ENCODE results near the gene COL23A1. TPM values are rescaled to one million over a fixed set of nuclear protein-coding genes. Genes with fewer than 3 reads are reported as not detected.

Gene COL23A1
- total RNA-seq, 1 donor from 2014 or later, result not detected

DNA sequence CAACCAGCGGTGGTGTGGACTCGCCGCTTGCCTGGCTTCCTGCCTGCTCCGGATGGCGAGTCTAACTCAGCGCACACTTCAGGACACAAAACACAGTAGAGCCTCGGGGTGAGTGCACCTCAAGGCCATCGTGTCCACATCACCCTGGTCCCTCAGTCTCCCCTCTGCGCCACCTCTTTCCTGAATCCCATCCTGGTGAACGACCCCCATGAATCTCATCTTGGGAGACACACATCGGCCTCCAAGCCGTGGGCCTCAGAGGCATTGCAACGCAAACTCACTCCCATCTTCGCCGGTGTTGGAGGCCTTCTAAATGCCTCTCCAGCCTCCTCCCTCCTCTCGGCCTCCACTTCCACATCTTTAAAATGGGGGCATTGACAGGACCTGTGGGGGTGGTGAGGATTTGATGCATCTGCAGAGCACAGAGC lies 124.3 kb downstream of the COL23A1 start:
- no peak for DNase-seq (ENCODE audit: extremely low read depth, low read depth, low spot score)

GRCh38 chr5:178465228-178465860 lies 124.8 kb downstream of the COL23A1 start:
- no peak for DNase-seq (ENCODE audit: extremely low read depth, low read depth, low spot score)

DNA sequence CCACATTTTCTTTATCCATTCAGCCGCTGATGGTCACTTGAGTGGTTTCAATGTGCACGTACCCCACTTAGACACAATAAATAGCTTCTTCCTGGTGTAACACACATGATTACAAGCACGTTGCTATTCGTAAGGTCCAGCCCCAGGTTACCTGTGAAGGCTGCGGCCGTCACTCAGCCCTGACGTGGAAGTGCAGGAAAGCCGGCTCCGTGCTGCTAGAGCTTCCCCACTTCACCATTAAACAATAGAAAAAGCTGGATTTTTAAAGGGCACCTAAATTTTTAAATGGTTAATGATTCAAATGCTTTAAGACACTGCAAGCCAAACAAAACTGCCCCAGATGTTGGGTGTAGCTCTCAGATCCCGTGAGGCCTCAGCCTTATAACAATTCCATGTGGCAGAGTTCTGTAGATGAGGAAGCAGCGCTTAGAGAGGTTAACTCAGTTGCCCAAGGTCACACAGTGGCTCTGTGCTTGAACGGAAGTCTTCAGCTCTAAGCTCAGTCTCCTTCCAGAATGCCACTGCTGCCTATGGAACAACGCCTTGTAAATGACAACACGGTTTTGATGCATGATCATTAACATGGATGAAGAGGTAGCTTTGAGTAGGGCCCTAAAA lies 125.7 kb downstream of the COL23A1 start:
- no peak for DNase-seq (ENCODE audit: extremely low read depth, low read depth, low spot score)

DNA sequence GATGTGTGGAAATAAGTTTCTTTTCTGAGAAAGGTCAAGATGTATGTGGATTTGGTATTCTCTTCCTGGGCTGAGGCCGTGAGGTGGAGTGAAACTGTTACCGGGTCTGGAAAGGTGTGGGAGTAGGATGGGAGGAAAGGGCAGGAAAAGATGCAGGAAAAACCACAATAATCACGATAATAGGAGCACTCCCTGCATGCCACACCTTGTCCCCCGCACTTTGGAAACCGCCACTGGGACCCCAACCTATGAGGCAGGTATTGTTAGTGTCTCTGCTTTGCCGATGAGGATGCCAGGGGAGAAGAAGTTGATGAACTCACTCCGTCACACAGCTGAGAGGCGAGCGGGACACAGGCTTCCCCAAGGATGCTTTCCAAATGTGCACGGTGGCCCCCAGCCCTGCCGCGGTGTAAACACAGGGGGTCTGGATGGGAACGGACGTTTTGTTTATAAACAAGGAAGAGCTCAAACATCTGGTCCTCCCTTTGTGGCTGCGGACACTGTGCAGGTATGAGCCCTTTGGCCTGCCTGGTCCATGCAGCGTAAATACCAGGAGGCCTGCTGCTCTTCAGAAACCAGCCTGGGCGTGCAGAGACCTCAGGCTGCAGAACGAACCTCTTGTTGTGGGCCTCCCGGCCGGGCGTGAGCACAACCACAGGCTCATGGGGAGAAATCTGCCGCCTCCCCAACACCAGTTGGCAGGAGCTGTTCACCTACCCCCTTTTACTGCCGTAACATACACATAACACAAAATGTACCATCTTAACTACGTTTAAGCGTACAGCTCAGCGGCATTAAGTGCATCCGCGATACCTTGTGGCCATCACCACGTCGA lies 126.7 kb downstream of the COL23A1 start:
- DNase-seq (ENCODE audit: extremely low read depth, low read depth, low spot score), result no peak

DNA sequence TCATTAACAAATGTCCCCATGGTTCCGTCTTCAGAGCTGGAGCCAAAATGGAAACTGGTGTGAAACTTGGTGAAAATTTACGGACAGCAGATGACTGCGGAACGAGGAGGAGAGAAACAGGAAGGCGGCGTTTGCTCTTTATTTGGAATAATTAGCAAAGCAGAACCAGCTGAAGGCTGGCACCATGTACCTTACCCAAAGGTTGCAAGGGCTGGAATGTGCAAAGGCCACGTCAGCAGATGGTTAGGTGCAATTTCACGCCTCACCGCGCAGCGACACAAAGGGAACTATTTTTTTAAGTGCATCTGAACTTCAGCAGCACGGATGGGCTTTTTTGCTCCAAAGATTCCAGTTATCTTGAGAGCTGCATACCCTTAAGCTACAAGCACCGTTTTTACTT lies 127.4 kb downstream of the COL23A1 start:
- DNase-seq (ENCODE audit: extremely low read depth, low read depth, low spot score), result no peak

DNA sequence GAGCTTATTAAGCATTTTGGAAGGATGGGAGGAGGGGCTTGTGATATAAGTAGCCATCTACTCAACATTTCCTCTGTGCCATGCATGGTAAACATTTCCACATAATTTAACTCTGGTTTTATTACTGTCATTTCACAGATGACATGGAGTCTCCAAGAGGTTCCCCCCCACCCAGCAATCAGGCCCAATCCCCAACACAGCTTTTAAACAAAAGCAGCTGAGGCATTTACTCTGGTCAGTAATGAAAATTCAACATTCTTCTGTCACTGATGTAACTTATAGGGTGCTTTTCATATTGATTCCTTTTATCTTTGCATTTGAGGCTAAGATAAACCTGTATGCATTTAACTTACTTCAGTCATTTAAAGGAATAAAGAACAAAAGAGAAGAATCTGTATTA lies 128.1 kb downstream of the COL23A1 start:
- DNase-seq (ENCODE audit: extremely low read depth, low read depth, low spot score), result no peak

DNA sequence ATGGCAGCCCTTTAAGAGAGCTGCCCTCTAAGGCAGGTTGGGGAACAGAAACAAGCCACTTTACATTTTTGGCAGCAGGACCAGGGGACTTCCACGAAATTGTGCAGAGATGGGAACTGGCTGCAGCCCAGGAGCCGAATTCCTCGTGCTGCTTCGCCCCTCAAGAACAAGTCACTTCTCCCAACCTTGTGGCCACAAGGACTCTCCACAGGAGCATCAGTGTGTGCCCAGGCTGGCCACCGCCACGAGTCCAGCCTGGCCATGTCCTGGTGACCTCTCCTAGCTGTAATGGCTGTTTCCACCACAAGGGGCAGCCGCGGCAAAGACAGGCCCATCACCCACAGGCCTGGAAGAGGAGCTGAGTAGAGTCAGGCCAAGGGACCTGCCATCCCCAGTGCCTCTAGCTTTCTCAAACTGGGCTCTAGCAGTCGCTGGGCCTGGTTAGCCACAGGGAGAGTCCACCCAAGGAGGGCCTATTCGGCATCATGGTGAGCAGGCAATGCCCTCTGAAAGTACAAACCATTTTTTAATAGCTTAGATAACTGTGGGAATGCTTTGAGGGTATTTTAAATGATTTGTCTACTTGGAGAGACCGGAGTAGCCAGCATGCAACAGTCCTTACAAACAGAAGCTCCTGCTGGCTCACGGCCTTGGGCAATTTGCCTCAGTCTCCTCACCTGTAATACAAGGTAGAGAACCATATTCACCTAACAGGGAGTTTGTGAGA lies 129.0 kb downstream of the COL23A1 start:
- DNase-seq (ENCODE audit: extremely low read depth, low read depth, low spot score), result no peak

DNA sequence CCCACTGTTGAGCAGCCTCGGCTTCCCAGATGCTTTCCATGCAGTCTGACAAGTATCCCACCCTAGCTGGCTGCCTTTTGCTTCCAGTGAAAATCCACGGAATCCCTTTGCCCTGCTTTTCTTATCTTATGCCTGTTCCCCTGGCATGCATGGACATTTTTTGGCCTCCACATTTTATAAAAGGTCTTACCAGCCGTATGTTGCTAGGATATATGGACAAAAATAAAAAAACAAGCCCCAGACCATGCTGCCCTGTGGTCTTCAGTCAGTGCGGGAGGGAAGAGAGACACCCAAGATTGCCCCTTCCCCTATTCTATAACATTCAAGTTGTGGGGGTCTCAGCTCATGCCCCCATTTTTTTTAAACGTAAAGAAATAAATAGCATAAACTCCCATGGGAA lies 129.6 kb downstream of the COL23A1 start:
- no peak for DNase-seq (ENCODE audit: extremely low read depth, low read depth, low spot score)

DNA sequence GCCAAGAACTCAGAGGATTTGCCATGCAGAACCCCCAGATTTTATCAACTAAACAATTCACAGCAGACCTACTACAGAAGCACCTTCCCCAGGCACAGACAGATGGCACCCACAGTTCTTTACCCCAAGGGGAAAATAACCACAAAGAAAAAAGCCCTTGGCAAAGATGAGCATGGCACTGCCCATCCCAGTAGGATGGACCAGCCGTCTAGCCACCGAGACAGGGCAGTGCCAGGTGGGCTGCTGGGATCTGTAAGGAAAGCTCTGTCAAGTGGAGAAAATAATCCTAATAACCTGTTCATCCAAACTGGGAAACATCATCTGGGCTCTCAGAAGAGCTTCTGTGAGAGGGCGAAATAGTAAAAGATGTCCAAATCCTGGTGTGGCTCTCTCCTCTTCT lies 130.0 kb downstream of the COL23A1 start:
- DNase-seq (ENCODE audit: extremely low read depth, low read depth, low spot score), result no peak

- no peak for DNase-seq (ENCODE audit: extremely low read depth, low read depth, low spot score)
Measured at GRCh38 chr5:178458140-178458539, 132.1 kb downstream of the COL23A1 start.

DNA sequence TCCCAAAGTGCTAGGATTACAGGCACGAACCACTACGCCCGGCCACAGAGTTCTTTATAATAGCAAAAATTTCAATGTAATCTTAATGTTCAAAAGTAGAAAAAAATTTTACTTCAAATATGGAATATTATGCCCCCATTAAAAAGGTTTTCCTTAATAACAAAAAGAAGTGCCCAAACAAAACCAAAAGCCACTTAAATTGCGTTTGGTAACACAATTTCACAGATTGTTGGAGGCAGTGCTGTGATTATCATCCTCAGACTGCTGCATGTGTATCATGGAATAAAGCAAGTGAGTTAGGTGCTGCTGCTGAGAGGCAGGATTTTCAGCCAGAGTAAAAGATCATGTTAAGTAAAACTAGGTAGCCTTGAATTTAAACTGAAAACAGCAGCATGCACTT lies 132.7 kb downstream of the COL23A1 start:
- no peak for DNase-seq (ENCODE audit: extremely low read depth, low read depth, low spot score)

- DNase-seq (ENCODE audit: extremely low read depth, low read depth, low spot score), result no peak
Measured at GRCh38 chr5:178455480-178455835, 134.7 kb downstream of the COL23A1 start.

DNA sequence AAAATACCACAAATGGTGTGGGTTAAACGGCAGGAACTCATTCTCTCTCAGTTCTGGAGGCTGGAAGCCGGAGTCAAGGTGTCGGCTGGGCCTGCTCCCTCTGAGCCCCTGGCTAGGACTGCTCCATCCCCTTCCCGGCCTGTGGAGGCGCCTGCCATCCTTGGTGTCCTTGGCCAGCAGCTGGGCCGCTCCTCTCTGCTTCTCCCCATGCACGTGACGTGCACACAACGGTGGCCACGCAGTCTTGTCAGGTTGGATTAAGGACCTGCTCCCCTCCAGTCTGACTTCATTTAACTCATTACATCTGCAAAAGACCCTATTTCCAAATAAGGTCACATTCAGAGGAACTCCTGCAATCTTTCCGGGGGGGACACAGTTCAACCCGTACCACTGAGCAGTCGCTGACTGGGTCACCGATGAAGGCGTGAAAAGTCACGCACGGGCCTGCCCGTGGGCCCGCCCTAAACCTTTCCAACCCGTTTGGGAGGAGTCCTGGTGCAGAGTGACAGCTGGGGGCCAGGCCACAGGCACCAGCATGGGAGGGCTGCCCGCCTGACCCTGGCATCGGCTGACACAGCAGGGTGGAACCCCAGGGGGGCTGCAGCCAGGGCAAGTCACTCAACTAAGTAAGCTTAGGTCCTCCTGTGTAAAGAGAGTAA lies 135.2 kb downstream of the COL23A1 start:
- DNase-seq (ENCODE audit: extremely low read depth, low read depth, low spot score), result no peak

- DNase-seq (ENCODE audit: extremely low read depth, low read depth, low spot score), result no peak
Measured at GRCh38 chr5:178454303-178454702, 135.9 kb downstream of the COL23A1 start.

- DNase-seq (ENCODE audit: extremely low read depth, low read depth, low spot score), result no peak
Measured at GRCh38 chr5:178453224-178453623, 137.0 kb downstream of the COL23A1 start.

GRCh38 chr5:178450121-178451028 lies 139.8 kb downstream of the COL23A1 start:
- DNase-seq (ENCODE audit: extremely low read depth, low read depth, low spot score), result no peak

GRCh38 chr5:178449163-178450070 lies 140.8 kb downstream of the COL23A1 start:
- no peak for DNase-seq (ENCODE audit: extremely low read depth, low read depth, low spot score)

GRCh38 chr5:178445534-178445933 lies 144.7 kb downstream of the COL23A1 start:
- no peak for DNase-seq (ENCODE audit: extremely low read depth, low read depth, low spot score)
